SHP77 (cell line): ENCODE data around the gene AUH.

ENCODE experiments used
- DNase-seq, 2 experiments: peaks; one replicate each; lab custom pipeline; 2025; lab: John Stamatoyannopoulos, UW

Gene AUH

DNA sequence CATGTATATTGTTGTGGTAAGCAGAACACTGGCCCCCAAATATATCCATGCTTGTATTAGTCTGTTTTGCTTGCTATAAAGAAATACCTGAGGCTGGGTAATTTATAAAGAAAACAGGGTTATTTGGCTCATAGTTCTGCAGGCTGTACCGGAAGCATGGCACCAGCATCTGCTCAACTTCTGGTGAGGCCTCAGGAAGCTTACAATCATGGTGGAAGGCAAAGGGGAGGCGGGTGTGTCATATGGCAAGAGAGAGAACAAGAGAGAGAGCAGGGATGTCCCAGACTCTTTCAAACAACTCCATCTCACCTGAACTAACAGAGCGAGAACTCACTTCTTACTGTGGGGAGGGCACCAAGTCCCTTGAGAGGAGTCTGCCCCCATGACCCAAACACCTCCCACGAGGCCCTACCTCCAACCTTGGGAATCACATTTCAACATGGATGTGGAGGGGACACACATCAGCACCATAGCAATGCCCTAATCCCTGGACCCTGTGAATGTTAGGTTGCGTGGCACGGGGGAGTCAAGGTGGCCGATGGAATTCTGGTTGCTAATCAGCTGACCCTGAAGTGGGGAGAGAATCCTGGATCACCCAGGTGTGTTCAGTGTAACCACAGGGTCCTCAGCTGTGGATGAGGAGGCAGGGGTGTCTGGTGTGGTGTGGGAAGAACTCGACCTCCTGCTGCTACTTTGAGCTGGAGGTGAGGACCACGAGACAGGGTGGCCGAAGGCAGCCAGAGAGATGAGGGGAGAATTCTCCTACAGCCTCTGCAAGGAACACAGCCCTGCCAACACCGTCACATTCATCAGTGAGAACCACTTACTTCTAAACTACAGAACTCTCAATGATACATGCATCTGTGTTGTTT, 172.8 kb downstream of the AUH start:
- DNase-seq, result no peak

DNA sequence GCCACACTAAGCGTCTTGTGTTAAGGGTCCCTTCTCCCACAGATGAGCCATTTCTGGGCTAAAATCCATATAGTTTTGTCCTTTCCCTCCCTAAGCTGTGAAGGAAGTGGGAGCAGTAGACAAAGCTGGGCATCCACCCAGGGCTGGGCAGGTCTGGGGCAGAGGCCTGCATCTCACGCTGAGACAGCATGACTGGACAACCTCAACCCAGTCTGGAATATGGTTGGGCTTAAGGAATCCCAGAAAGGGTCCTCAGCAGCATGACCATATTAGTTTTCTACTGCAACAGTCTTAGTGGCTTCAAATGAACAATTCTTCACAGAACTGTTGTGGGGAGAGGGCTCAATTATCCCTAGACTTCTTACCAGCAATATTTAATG, 173.8 kb downstream of the AUH start:
- no peak for DNase-seq

DNA sequence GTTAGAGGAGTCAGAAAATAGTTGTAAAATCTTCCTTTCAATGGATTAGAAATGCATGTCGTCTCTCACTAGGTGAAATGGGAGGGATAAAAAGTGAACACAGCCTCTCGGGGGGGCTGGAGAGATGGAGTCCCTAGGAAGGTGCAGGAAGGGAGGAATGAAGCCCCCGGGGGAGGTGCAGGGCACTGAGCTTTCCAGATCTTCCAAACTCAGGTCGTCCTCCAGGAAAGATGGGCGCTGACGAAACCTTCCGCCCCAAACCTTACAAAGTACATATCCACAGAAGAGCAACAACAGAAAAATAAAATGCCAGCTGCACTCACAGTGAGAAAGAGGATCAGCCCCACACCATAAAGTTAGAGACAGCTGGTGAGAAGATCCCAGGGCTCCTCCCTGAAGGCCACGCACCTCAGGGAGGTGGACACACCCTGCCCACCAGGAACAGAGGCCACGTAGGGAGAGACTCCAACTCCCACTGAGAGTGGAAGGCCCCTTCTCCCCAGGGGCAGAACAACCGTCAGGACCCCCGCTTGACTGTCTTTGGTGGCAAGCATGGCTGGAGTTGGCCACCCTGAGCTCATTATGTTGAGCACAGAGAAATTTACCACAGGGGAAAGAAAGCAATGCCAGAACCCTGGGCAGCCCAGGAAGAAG, 174.3 kb downstream of the AUH start:
- no peak for DNase-seq

DNA sequence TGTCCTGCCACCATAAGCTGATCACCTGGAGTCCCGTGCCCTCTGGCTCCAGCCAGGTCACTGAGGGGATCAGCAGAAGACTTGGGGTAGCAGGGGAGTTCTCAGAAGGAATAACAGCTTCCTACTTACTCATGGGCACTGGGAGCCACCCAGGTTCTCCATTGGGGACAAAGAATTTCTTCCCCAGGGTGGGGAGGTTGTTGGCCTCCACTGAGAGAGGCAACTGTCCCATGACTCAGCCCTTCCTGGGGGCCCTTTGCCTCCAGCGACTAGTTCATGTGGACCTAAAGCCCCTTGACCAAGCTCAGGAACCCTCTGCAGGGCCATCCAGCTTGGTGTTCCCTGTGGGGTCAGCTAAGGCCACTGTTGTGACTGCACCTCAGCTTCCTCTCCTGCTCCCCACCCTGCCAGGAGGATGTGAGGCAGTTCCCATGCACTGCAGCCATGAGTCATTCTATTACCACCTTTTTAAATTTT, 175.0 kb downstream of the AUH start:
- no peak for DNase-seq

DNA sequence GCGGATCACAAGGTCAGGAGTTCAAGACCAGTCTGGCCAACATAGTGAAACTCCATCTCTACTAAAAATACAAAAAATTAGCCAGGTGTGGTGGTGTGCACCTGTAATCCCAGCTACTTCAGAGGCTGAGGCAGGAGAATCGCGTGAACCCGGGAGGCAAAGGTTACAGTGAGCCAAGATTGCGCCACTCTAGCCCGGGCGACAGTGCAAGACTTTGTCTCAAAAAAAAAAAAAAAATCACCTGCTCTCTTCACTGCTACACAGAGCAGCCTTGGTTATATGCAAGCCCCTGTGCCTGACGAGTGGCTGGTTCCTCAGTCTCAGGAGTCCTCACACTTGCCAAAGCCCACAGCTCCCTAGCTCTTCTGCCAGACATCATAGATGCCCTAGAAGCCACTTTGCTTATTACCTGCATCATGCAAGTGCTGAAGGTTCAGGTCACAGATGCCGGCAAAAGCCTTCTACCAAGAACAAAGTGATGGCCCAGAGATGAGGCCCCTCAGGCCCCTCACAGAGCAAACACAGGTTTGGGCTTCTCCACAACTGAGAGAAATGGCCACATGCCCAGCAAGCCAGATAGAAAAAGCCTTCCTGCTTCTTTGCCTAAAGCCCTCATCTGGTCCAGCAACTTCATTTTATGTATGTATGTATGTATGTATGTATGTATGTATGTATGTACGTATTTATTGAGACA, 176.4 kb downstream of the AUH start:
- DNase-seq, result no peak

DNA sequence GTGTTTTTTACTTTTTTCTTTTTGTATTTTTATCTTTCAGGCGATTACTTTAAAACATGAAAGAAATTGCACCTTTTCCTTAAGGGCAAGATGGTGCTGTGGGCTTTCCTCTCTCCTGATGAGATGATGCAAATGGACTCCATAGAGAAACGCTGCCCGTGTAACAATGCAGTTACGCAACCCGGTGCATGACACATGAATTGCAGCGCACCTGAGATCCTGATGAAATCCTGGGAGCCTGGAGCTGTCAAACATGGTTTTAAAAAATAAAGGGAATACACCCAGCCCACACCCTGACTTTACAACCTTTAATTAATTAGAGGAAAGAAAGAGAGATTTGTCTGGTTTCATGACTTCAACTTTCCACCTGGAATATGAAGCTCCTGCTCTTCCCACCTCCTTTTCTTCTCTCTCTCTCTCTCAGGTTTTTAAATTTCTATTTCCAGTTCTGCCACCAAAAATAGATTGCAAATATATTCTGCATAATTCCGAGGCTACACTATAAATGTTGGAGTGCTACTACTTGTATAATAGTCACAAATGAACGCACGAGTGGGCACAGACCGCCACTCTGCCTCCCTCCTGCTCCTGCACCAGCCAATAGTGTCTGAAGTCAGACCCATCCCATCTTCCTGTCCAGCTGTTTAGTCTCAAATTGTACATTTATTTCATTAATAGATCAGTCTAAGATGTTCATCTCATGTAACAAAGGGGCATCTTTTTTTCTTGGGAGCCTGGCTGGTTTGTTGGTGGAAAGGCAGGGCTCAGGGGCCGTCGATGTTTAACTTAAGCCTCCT, 179.1 kb downstream of the AUH start:
- DNase-seq, result no peak

DNA sequence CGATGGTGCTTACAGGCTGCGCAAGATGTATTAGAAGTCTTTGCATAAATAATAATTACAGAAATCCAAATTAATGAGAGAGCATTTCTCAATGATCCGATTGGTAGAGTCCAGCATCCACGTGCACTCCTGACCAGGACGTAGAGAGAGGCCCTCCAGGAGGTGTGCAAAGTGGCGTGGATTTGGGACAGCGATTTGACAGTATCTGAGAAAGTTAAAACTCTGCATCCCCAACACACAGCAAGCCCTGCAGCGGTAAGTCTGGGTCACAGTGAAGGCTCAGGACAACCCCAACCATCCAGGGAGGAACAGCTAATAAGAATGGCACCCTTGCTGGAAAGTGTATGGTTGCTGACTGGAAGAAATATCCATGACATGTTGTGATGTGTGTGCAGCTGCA, 180.2 kb downstream of the AUH start:
- DNase-seq, result no peak

DNA sequence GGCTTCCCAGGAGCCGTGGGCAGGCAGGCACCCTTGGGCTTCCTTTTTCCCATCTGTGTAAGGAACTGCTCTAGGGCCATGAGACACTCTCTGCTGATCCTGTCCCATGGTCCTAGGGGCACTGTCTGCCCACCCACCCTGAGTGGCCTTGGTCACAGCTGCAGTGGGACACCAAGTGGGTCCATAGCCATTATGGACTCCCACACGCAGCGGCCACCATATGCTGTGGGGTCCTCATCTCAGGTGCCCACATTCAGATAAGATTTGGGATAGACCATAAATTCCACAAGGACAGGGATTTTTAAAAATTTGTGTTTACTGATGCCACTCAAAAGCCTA, 180.8 kb downstream of the AUH start:
- DNase-seq, result no peak

DNA sequence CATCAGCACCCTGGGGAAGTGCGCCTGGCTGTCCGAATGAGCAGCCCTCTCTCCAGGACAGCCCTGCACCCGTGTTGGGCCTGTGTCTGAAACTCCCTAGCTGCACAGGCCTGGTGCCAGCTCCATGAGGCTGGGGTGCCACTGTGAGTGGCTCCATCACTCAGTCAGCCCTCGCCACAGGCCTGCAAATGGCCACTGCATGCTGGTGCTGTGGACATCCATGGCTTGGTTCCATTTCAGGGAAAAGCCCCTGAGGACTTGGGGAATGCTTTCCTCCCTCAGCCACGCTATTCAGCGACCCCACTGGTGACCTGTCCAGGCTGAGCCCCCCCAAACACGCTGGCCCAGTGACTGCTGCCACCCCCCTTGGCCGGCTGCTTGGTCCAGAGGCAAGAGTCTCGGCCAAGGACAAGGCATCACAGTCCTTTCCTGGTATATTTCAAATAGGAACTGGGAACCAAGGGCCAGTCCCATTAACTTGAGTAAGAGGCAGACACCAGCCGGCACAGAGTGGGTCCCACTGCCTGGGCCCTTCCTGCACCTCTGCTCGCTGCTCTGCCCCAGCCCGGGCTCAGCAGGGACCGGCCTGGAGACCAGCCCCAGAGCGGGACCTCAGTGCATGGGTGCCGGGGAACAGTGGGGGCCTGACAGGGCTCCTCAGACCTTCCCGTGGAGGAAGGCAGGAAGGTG, 181.3 kb downstream of the AUH start:
- no peak for DNase-seq

DNA sequence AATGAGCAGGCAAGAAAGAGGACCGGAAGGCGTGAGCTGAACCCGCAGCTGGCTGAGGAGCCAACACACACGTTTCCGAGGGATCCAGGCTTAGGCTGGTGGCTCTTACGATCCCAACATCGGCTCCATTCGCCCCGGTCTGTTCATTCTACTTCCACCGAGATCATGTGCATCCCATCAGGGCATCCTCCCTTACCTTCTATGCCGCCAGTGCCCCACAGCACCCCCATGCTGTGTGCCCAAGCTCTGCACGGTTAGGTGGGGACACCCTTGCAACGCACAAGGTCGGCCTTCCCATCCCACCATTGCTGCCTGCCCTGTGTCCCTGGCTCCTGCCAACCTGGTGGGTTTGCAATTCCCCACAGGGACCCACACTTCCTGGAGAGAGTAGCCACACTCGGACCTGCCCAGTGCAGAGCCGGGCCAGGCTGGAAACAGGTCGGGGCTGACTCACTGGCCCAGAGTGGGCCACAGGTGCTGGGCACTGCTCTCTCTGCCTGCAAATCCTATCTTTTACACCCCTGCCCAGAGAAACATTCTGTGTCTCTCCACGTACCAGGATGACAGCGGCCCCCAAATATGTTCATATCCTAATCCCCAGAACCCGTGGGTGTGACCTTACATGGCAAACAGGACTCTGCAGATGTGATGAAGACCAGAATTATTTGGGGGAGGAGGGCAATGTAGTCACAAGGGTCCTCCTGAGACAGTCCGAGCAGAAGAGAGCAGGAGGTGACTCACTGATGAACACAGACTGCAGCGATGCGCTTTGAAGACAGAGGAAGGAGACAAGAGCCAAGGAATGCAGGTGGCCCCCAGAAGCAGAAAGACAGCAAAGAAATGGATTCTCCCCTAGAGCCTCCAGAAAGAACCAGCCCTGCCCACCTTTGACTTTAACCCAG, 182.2 kb downstream of the AUH start:
- no peak for DNase-seq

DNA sequence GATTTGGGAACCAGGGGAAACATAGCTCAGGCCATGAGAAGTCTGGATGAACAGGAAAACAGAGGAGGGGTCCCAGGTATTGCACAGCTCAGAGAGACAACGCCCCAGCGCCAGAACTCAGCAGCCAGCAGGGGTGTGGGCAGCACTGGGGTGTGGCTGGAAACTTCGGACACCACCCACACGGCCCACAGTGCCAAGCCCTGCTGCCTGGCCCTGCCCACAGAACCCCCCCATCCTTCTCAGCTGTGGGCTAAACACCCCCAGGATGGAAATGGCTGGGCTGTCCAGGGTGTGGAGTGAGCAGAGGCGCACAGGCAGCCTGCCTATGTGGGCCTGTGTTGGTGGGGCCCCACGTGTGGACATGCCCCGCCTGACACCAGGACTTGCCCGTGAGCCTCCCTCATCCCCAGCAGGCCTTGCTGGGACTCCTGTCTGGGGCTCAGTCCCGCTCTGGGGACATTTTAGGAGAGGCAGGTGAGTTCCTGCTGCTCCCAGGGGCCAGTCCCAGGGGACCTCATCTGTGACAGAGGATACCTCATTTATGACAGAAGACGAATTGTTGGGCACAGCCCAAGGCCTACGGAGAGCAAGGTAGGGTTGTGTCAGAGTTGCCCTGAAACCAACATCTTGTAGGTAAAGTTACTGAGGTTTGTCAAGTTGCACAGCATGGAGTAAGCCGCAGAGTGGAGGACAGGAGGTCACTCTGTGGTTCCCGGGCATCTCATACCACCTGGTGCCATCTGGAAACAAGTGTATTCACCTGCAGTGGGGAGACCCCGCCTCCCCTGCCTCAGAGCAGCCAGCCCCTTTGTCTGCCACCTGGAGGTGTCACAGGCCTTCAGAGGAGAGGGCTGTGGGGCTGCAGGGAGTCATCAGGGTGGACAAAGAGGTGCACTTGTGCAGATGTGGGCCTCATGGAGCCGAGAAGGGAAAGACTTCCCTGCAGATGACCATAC, 183.2 kb downstream of the AUH start:
- DNase-seq, result no peak

DNA sequence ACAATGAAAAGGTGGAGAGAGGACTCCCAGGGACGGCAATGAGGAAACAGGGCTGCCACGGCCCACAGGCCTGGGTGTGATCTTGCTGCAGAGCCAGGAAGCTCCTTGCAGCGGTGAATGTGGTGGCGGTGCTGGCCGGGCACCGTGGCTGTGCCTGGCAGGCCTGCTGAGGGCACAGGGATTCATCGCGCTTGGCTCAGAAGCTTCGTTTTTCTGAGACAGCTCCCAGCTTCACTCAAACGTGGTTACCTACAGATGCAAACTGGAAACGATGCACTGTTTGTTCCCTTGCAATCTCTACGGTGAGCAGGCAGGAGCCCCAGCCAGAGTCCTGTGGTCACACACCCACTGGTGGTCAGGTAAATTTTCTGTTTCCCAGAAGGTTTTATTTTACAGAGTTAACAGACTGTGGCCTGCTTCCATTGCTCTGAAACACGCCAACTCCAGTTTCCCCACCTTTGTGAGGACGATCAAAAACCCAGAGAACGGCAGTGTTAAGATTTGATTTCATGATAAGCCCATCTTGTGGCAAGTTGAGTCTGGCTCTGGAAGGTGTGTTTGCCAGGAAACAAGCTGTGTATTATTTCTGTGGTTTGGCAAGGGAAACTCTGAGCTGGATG, 183.9 kb downstream of the AUH start:
- no peak for DNase-seq

DNA sequence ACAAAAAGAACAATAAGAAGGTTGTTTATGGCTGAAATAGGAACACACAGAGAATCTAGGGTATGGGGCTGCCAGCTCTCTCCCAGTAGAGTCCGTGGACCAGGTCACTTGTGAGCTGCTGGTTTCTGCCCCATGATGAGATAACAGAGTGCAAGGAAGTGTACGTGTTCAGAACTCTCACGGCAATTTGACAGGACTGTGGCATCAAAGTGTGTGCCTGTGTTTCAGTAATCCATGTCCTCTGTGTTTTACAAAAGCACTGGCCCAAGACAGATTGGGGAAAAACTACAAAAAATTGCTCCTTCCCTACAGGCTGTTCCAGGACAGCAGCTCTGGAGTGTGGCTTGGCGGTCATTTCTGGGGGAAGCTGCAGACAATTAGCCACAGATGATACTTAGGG, 184.6 kb downstream of the AUH start:
- no peak for DNase-seq

DNA sequence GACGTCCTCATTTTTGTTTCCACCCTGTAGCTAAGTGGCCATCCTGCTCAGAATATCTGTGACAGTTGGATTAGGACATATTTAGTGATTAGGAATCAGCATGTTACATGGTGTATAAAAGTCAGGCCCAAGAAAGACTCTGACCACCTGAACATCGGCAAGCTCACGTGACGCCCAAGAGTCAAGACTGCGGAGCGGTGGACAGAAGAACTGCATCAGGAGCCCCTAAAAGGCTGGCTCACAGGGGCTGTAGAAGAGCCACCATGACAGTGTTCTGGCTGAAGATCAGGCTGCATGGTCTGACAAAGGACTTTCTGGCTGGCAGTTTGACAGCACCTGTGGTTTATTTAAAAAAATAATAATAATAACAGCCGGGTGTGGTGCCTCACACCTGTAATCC, 185.3 kb downstream of the AUH start:
- DNase-seq, result no peak

DNA sequence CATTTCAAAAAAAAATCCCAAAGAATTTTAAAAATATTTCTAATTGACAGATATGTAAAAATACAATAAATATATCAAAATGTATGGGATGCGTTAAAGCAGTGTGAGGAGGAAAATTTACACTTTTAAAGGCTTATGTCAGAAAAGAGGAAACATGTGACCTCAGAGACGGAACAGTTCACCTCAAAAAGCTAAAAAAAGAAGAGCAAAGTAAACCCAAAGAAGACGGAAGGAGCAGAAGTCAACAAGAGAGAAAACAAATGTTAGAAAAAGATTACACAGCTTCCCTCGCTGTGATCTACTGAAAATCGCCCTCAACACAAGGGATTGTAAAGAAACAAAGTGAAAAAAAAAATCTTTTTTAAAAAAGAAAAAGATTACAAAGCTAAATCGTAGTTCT, 186.9 kb downstream of the AUH start:
- no peak for DNase-seq

DNA sequence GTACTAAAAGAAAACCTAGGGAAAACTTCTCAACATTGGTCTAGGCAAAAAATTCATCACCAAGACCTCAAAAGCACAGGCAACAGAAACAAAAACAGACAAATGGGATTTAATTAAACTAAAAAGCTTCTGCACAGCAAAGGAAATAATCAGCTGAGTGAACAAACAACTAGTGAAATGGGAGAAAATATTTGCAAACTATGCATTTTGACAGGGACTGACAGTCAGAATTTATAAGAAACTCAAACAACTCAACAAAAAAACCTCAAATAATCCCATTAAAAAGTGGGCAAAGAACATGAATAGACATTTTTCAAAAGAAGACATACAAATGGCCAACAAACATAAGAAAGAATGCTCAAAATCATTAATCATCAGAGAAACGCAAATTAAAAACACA, 189.4 kb downstream of the AUH start:
- no peak for DNase-seq

DNA sequence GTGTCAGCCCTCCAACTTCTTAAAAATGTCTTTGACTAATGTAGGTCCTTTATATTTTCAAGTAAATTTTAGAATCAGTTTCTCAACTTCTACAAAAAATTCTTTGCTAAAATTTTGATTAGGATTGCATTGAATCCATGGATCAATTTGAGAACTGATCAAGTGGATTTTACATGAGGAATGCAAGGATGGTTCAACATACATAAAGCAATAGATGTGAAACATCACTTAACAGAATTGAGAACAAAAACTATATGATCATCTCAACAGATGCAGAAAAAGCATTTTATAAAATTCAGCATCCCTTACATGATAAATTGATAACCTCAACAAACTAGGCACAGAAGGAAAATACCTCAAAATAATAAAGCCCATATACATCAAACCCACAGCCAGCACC, 190.8 kb downstream of the AUH start:
- DNase-seq, result no peak

DNA sequence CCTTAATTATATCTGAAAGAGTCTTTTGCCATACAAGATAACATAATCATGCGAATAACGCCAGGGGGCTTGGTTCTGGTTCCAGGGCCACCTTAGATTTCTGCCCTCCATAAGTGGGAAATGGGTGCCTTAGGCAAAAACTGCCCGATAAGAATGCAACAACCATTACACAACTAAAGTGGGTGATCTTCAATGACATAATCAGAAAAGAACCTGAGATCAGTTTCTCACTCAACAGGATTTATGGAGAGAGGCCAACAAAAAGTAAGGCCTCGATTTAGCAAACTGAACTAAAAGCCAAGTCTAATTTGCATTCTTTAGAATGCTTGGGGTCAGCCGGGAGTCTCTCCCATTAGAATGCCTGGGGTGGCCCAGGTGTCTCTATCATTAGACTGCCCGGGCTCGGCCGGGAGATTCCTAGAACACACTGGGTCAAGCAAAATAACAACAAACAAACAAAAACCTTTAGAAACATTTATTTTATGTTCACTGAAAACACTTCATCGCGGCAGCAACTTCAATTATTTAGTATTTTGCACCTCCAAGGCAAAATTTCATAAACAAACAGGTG, 194.8 kb downstream of the AUH start:
- DNase-seq, result no peak
